HG03520 (cell line): Measurements from ENCODE around the gene GDPD5.

Source experiments
- ATAC-seq: cut with Tn5 transposase; IDR thresholded peaks from one replicate; pipeline ENCODE4 v1.9.1; 2021; ENCODE audit warnings: mild to moderate bottlenecking, moderate library complexity; ENCODE audit not compliant: unreplicated experiment

The GDPD5 gene

GRCh38 chr11:75450826-75451821 is 74.6 kb downstream of the GDPD5 start:
- no peak for ATAC-seq

- ATAC-seq: no peak
Observed at GRCh38 chr11:75450236-75450635, 75.5 kb downstream of the GDPD5 start.

- ATAC-seq: no peak
Observed at GRCh38 chr11:75449776-75450175, 76.0 kb downstream of the GDPD5 start.

GRCh38 chr11:75449271-75449670 is 76.5 kb downstream of the GDPD5 start:
- ATAC-seq: no peak

- no peak for ATAC-seq
Observed at GRCh38 chr11:75447415-75447814, 78.3 kb downstream of the GDPD5 start.

GRCh38 chr11:75445315-75445953 is 80.3 kb downstream of the GDPD5 start:
- no peak for ATAC-seq

GRCh38 chr11:75443043-75443442 is 82.7 kb downstream of the GDPD5 start:
- no peak for ATAC-seq

GRCh38 chr11:75442161-75442885 is 83.4 kb downstream of the GDPD5 start:
- ATAC-seq: no peak

GRCh38 chr11:75441804-75442132 is 84.0 kb downstream of the GDPD5 start:
- no peak for ATAC-seq

GRCh38 chr11:75440960-75441803 is 84.6 kb downstream of the GDPD5 start:
- ATAC-seq: no peak

- ATAC-seq: no peak
Observed at GRCh38 chr11:75439495-75440120, 86.1 kb downstream of the GDPD5 start.

- ATAC-seq: no peak
Observed at GRCh38 chr11:75439026-75439425, 86.7 kb downstream of the GDPD5 start.

- no peak for ATAC-seq
Observed at GRCh38 chr11:75437966-75438659, 87.6 kb downstream of the GDPD5 start.

- ATAC-seq: no peak
Observed at GRCh38 chr11:75436806-75437205, 88.9 kb downstream of the GDPD5 start.

- no peak for ATAC-seq
Observed at GRCh38 chr11:75435571-75435925, 90.2 kb downstream of the GDPD5 start.

GRCh38 chr11:75434886-75435570 is 90.7 kb downstream of the GDPD5 start:
- ATAC-seq: no peak

- ATAC-seq: no peak
Observed at GRCh38 chr11:75434051-75434450, 91.7 kb downstream of the GDPD5 start.

GRCh38 chr11:75433443-75433842 is 92.3 kb downstream of the GDPD5 start:
- ATAC-seq: no peak

- ATAC-seq: no peak
Observed at GRCh38 chr11:75432911-75433321, 92.8 kb downstream of the GDPD5 start, which contains the start of gene KLHL35. KLHL35 (minus strand) TSS chr11:75433203; CDS start chr11:75430629, 2,574 bp downstream.
